HL-60 (cell line): ENCODE results near the gene VSNL1.

Experiments used
- CTCF ChIP-seq: IDR thresholded peaks from one replicate; pipeline ENCODE4 v1.5.1; 2011; ENCODE audit warnings: low read length, control low read depth, inconsistent platforms; ENCODE audit not compliant: insufficient read depth
- GABPA ChIP-seq: IDR thresholded peaks from 2 replicates; pipeline ENCODE4 v1.6.1; 2012; ENCODE audit warnings: low read depth

DNA sequence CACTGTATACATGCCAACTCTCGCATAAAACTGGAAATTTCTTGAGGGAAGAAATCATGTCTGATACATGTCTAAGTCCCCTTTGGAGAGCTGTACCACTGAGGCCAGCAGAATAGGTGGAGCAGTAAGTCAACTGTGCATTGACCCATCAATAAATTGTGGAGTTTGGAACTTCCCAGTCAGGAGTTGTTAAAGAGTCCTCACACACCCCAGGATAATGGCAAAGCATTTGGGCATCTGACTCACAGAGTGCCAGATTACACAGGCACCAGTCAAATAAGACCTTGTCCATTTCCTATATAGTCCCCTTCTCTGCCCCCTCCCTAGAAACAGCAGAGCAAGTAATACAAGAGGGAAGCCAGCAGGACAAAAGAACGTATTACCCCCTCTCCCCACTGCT is 10.4 kb downstream of the VSNL1 start:
- TF ChIP-seq CTCF (no peak), GABPA (no peak)
